NOMO-1 treated with DMSO at 0.1 percent for 48 hours (cell line): ENCODE results near the gene CCDC15.
A peak's percentile ranks its signal among the peaks of the same experiment; 100 is the strongest.
"Not testable (repeated sequence)": the region's sequence is repeated elsewhere in the genome, so short reads cannot be mapped to it uniquely, and the experiment has no call there.

Source experiments
- DNase-seq: peaks from one replicate; lab custom pipeline; 2025; ENCODE audit not compliant: unreplicated experiment; lab: John Stamatoyannopoulos, UW

Gene CCDC15

DNA sequence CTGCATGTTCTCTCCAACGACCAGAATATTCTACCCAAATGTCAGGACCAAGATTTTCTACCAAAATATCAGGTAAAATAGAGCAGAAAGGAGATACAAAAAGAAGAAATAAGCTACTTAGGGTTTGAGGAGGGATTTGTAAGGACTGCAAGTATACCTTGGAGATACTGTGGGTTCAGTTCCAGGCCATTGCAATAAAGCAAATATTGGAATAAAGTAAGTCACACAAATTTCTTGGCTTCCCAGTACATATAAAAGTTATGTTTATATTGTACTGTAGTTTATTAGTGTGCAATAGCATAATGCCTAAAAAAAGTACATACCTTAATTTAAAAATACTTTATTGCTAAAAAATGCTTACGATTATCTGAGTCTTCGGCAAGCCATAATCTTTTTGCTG lies 34.1 kb downstream of the CCDC15 start:
- no peak for DNase-seq

DNA sequence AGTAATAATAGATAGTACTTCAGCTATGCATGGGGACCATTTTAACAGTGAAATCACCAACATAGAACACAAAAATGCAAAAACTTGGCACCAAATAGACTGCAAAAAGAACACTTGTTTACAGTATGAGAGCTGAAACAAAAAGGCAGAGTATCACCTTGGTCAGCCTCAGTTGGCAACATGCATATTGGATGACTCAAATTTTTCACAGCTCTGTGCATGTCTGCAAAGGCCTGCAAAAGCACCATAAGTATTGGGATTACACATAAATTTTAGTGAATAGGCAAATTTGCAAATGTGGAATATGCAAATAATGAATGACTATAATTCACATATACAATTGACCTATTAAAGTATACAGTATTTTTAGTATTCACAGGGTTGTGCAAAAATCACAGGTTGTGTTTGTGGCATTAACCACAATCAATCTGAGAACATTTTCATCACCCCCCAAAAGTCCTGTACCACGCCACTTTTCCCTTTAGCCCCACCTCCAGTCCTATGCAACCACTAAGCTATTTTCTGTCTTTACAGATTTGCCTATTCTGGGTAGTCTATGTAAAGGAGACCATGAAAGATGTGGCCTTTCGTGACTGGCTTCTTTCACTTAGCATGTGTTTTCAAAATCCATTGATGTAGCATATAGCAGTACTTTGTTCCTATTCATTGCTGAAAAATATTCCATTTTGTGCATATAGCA lies 47.2 kb downstream of the CCDC15 start:
- no peak for DNase-seq

DNA sequence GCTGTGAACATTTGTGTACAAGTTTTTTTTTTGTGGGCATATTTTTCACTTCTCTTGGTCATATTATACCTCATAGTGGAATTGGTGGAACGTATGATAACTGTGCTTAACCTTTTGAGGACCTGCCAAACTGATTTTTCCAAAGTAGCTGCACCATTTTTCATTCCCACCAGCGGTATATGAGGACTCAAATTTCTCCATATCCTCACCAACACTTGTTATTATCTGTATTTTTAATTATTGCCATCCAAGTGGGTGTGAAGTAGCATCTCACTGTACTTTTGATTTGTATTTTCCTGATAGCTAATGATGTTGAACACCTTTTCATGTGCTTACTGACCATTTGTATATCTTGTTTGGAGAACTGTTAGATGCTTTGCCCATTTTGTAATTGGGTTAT lies 47.8 kb downstream of the CCDC15 start:
- DNase-seq: no peak

DNA sequence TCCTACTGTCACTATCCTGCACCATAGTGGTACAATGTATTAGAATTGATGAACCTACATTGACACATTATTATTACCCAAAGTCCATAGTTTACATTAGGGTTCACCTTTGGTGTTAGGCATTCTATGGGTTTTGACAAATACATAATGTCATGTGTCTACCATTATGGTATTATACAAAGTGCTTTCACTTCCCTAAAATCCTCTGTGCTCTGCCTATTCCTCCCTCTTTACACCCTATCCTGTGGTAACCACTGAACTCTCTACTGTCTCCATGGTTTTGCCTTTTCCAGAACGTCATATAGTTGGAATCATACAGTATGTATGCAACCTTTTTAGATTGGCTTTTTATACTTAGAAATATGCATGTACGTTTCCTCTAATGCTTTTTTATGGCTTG lies 51.5 kb downstream of the CCDC15 start:
- DNase-seq: peak; percentile 61

DNA sequence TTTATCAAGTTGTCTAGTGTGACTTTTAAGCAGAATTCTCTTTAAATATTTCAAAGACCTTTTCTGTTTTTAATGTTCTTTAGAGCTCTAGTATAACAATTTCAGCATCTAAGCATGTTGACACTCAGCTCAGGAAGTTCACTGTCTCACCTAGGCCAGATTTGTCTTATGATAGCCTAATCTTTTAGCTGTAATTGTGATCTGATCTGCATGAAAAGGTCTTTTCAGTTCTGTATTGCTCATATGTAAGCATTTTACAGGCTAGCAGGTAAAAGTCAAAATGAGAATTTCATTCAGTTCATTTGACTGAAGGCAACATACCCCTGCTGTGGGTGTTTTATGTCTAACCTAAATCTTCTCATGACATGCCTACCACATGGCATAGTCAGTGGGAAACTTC lies 62.4 kb downstream of the CCDC15 start:
- DNase-seq: no peak

DNA sequence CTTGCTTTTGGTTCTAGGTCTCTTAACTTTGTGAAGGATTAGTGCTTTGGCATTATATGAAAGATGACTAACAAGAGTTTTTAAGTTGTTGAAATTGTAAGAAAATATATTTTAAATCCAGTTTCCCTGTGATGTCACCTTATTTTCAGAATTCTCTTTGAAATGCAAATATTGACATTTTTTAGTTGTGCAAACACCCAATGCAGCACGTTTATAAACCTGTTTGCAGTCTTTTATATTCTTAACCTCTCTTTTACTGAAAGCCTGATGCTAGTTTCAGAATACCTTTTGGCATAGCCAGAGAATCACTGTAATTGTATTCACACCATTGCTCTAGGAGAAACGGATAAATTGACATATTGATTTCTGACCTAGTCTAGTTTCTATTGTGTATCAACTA lies 66.3 kb downstream of the CCDC15 start:
- no peak for DNase-seq

DNA sequence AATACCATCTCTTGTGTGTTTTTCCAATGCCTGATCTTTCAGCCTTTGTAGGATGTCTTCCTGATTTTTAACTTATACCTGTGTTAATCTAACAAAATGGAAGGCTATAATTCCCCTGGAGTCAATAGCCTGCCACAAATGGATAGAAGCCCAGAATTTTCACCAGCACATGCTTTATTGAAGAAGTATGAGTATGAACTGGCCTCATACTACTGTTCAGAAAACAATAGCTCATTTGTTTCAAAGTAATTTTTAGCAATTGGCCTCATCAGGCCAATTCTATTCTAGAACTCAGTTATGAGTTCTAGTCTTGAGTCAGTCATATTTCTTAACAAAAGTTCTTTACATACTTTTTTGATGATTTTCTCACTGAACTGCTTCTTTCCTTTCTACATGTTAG lies 68.5 kb downstream of the CCDC15 start:
- DNase-seq: no peak

DNA sequence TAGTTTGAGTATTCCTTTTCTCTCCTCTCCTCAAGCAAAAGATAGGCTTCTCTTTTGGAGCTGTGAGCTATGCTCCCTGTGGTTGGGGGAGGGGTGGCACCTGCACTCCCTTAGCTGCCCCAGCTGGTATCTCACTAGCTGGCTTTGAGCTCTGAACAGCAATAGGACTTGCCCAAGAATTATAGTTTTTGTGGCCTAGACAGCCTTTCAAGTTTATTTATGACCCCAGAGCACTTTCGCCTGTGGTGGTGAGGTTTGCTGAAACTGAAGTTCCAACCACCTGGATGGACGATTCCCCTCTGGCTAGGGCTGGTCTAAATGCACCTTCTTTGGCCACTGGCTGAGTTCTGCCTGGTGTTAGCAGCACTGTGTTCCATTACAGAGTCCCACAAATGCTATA lies 72.0 kb downstream of the CCDC15 start:
- no peak for DNase-seq

DNA sequence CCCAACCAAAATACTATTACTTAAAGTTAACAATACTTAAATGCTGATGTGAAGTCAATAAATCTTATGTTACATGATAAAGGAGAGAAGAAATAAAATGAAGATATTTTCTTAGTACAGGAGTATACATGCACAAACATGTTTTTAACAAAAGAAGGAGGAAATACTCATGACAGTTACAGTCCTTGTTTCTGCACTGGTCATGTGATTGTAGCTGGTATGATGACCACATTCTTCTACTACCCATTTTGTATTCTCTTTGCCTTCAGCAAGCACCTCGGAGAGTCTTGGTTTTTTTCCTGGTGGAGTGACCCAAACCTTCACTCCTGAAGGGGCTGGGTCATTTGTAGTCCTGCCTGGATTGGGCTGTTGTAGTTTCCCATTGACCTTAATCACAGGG lies 75.4 kb downstream of the CCDC15 start:
- DNase-seq: not testable (repeated sequence)

DNA sequence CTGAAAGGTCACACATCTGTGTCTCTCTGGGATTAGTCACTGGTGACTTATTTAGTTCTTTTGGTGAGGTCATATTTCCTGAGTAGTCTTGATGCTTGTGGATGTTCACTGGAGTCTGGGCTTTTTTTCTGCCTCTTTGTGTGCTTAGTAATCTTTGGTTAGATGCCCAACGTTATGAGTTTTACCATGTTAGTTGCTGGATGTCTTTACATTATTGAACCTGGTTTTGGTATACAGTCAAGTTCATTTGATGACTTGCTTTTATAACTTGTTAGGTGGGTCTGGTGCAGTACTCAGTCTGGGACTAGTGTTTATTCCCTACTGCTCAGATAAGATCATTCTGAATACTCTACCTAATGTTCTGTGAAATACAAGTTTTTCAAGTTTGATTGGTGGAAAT lies 82.9 kb downstream of the CCDC15 start:
- DNase-seq: no peak

DNA sequence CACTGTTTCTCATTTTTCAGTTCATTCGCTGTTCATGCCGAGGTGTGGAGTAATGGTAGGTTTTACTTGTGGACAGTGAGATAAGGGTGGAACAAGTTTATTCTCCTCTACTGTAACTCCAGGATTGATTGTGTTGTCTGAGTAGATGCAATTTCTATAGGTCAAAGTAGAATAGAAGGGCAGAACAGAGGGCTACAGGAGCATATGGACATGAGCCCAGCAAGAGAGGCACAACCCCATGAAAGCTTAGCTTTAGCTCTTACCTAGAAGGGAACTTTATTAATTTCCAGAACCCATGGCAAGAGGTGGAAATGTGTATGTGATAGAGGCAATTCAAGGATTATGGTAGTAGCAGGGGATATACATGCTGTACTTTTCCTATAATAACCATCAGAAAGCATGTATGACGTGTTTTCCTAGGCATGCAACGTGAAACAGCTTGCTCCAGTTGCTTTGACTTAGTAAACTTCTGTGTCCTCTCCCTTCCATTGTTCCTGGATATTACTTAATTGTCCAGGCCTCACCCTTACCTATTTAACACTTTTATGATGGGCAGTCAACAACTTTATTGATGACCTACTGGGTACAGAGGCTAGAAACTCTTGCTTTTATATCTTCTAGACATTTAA lies 95.3 kb downstream of the CCDC15 start:
- no peak for DNase-seq

DNA sequence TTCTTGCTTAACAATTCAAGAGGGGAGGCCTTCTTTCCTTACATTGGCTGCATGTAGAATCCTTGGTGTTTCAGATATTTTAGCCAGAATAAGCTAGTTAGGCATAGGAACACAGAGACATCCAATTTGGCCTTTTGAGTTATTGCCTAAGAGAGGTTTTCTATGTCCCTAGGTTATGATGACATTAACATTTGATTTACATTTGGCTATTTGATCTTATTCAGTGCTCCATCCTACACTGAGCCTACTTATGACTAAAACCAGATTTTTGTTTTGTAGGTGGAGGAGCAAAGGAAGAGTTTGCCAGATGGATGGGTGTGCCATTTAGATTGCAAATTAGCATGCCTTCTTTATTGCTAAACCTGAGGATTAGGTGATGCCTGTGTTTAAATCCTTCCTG lies 98.0 kb downstream of the CCDC15 start:
- no peak for DNase-seq

DNA sequence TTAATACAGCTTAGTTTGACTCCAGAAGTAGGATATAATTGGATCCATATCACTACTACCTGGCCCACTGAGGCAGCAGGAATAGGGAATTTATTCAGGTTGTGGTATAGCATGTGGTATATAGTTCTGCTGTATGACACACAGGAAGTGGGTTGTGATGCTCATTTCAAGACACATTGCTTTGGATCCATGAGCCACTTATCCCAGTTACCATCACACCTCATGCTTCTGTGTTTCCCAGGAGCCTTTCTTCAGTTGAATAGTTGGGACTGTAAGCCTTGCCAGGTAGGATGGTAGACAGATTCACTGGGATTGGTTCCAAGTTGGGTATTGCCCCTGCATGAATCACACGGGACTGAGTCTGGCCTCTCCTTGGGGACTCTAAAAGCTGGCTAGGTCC lies 99.2 kb downstream of the CCDC15 start:
- no peak for DNase-seq

DNA sequence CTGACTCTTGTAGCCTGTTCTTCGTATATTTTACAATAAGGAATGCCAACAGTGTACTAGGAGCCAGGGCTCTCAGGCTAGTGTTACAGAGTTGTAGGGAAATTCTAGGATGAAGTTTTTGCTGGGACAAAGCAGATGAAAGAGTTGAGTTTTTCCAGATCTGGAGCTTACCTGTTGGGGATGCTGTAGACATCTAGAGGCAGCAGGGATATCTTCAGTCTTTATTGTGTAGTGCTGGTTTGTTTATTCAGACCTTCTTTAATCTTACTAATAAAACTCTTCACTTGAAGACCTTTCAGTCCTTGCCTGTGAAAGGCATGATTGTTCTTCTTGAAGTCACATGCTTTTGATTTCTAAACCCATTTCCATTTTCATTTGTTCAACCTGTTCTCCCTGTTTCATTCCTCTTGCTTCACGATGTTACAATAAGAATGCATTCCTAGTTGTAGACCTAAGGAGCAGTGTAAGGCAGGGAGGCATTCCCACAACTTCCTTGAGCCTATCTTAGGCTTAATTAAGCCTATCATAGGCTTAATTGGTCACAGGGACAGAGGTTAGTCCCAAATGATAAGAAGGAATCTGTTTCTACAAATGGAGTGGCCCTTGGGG lies 101.2 kb downstream of the CCDC15 start:
- DNase-seq: no peak

DNA sequence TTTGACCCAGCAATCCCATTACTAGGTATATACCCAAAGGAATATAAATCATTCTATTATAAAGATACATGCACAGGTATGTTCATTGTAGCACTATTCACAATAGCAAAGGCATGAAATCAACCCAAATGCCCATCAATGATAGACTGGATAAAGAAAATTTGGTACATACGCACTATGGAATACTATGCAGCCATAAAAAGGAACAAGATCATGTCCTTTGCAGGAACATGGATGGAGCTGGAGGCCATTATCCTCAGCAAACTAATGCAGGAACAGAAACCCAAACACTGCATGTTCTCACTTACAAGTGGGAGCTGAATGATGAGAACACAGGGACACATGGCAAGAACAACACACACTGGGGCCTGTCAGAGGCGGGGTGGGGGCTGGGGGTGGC lies 102.1 kb downstream of the CCDC15 start:
- DNase-seq: not testable (repeated sequence)

DNA sequence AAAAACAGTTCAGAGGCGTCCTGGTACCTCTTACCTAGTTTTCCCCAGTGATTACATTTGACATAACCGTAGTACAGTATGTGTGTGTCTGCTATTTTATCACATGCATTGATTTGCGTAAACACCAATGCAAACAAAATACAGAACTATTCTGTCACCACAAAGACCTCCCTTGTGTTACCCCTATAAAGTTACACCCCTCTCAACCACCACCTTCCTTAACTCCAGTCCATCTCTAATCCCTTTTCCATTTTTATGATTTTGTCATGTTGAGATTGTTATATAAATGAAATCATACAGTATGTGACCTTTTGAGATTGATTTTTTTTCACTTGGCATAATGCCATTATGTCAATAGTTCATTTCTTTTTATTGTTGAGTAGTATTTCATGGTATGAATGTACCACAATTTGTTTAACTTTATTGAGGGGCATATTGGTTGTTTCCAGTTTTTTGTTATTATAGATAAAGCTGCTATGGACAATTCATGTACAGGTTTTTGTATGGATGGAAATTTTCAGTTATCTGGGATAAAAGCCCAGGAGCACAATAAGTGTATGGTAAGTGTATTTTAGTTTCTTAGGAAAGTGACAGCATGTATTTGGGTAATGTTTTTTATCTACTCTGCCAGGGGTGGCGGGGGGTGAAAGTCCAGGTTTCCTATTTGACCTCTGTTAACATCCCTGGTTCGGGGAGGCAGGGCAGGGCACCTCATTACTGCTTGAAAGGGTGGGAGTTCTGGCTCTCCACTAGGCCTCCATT lies 103.1 kb downstream of the CCDC15 start:
- DNase-seq: no peak

DNA sequence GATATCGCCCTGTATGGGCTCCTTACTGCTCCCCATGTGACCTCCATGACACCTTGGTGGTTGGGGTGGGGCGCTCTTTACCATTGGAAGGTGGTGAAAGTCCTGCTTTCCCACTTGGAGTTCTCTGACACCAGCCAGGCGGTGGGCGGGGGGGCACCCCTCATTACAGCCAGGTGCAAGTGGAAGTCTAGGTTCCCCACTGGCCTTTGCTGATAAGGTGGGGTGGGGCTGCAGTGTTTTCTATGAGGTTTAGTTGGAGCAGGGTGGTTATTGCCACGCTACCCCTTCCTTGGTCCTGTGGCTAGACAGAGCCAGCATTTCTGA lies 103.7 kb downstream of the CCDC15 start:
- DNase-seq: no peak

DNA sequence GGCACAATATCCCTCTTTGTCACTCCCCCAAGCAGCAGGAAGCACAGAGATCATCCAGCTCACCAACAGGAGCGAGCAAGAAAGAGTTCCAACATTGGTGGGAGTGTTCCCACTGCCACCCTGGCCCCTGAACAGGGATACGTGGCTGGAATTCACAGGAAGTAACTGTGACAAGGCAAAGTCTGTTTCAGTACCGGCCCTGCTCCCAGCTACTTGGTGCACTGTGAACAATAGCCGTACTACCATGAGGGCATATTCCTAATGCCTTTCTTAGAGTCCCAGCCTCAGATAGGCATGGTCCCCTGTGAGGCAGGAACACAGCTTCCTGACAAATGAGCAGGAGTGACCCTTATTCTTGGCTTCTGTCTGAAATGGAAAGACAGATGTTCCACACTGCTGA lies 107.3 kb downstream of the CCDC15 start:
- no peak for DNase-seq

DNA sequence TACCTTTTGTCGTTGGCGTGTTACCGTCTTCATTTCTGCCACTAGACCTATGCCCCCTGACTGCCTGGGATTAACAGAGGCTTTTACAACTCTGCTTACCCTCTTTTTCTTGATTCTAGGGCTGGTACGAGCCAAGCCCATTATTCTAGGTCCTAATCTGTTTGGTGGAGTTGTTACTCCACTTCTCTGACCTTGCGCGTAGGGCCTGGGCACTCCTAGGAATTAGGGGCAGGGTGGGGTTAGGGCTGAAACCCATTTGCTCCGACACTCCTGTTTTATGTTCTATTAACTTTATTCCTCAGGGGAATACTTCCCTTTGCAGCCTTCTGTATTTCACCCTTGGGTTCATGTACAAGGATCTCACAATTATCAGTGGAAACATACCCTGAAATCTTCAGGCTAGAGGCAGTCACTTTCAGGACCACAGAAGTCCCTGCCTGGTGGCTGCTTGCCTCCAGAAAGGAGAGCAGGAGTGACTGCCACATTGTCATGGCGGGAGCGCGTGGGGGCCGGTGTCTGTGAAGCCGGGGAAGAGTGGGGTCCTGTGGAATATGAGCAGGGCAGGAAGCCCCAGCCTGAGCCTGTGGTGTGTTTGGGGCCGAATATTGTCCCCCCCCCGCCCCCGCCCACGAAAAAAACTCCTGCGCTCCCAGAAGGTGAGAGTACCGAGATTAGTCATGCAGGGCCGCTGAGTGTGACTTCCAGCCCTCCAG lies 108.4 kb downstream of the CCDC15 start:
- no peak for DNase-seq

DNA sequence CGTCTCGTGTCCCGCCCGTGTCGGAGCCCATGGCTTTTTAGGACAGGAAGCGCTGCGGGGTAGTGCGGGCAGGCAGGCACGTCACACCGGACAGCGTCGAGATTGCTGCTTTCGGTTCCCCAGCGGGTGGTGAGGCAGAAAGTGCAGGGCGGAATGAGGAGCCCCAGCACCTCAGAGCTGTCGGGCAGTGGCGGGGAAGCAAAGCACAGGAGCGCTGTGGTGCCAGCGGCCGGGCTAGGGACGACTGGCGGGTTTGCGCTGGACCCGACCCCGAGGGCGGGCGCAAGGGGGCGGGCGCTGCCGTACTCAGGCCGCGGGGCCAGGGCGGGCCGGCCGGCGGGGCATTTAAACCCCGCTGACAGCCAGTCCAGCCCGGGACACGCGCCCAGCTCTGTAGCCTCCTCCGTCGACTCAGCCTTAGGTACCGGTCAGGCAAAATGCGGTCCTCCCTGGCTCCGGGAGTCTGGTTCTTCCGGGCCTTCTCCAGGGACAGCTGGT lies 109.0 kb downstream of the CCDC15 start, which contains the start of gene SLC37A2:
Gene SLC37A2, plus strand, starts transcription at position 375 of the 498 bp plus-strand sequence. Its CDS starts 63 bp downstream, at position 438.
- DNase-seq: peak; percentile 88

DNA sequence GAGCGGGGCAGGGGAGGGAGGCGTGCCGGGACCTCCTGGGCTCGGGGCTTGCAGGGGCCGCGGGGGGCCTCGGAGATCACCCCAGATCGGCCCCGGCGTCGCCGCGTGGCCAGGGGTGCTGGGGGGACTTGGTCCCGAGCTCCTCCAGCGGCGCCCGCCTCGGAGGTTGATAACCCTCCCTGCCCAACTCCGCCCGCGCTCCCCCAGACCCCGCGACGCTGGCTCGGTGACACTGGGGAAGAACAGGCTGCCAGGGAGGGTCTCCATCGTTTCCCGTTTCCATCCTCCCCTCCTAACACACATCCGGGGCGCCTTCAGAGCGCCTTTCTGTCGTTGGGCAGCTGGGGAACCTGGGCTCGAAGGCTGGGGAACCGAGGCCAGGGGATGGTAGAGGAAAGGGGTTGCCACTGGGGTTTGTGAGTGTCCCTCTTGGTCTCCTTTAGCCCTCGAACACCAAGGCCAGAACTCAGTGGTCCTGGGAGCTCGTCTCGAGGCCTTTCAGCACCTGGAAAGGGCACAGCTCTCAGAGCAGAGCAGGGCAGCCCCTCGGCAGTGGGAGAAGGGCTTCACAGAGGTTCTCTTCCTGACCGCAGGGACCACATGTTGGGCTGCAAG lies 109.5 kb downstream of the CCDC15 start:
- peak; percentile 4 for DNase-seq
